HG02884 (cell line): ENCODE results near the gene OR51F2.
"Not testable (repeated sequence)": the region's sequence is repeated elsewhere in the genome, so short reads cannot be mapped to it uniquely, and the experiment has no call there.

Experiments
- ATAC-seq: cut with Tn5 transposase; IDR thresholded peaks from one replicate; pipeline ENCODE4 v1.9.1; 2021; ENCODE audit warnings: mild to moderate bottlenecking, moderate library complexity; ENCODE audit not compliant: unreplicated experiment

The OR51F2 gene

DNA sequence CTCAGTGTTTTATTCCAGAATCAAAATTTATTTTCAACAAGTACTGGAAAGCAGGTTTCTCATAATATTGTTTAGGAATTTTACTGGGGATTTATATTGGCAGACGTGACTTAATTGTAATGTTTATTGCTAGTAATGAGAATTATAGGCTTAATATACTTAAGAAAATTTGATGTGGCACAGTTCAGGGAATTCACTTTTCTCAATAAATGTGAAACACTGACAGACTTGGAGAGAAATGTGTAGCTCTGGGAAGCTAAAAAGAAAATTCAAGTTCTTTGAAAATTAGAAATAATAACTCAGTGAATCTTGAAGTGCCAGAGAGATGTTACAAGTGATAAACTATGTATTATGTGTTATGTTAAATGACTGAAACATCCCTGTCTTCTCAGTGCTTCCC, at the start of gene OR51F2:
OR51F2 (plus strand) TSS at position 301 of the 400 bp plus-strand sequence. CDS start 101 bp downstream, outside the sequence.
- no peak for ATAC-seq

DNA sequence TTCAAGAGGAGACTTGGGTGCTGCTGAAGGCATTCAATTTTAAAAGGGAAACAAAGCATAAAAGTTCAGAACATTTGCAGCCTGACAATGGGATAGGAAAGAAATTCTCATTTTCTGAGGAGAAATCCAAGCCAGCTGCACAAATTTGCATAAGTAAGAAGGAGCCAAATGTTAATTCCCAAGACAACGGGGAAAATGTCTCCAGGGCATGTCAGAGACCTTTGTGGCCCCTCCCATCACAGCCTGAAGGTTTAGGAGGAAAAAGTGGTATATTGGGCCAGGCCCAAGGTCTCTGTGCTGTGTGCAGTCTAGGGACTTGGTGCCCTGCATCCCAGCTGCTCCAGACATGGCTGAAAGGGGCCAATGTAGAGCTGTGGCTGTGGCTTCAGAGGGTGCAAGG, 38.7 kb upstream of the OR51F2 start:
- ATAC-seq: no peak

DNA sequence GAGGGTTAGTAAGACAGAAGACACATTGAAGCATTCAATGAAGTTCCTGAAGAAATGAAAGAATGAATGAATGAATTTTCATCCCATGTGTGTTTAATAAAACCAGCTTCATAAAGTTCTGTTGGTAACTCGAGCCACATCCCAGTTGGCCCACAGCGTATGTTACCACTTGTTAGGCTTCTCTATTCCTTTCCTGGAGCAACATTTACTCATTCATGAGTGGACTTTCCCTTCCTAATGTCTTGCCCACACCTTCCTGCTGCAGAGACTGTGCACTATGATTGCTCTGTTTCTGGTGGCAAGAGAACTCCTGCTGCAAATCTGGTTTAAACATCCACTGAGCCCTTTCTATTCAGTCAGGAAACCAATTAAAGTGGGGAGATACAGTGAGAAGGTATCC, 23.9 kb upstream of the OR51F2 start:
- no peak for ATAC-seq

- ATAC-seq: no peak
Observed at GRCh38 chr11:4798427-4799183, 22.5 kb upstream of the OR51F2 start.

DNA sequence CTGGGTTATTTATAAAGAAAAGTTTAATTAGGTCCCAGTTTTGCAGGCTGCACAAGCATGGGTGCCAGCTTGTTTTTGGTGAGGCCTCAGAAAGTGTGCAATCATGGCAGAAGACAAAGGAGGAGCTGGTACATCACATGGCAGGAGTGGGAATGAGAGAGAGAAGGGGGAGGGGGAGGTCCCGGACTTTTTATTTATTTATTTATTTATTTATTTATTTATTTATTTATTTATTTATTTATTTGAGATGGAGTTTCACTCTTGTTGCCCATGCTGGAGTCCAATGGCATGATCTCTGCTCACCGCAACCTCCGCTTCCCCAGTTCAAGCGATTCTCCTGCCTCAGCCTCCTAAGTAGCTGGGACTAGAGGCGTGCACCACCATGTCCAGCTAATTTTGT, 19.8 kb upstream of the OR51F2 start:
- ATAC-seq: not testable (repeated sequence)

GRCh38 chr11:4804280-4804679, 16.8 kb upstream of the OR51F2 start, which contains the start of gene OR52R1:
Gene OR52R1, minus strand, starts transcription at chr11:4804380. Its CDS starts 0 bp downstream, at chr11:4804380.
- no peak for ATAC-seq

GRCh38 chr11:4808476-4808875, 12.6 kb upstream of the OR51F2 start:
- ATAC-seq: no peak

- no peak for ATAC-seq
Observed at GRCh38 chr11:4809246-4809645, 11.9 kb upstream of the OR51F2 start.

GRCh38 chr11:4825132-4825531, 4.0 kb downstream of the OR51F2 start:
- no peak for ATAC-seq

DNA sequence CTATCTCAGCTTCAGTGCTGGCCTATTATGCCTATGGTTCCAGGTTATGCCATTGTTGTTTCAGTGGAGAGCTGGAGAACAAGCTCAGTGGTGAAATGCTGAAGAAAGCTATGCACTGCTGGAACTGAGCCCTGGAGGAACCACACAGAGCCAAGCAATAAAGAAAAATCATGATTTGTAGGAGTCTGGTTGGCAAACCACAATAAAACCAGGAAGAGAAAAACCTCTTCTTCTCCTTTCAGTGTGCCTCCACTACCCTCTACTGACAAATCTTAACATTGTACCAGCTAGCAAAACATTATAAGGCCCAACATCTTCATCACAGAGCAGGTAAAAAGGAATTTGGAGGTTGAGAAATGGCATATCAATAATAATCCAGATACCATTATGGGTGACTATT, 5.3 kb downstream of the OR51F2 start:
- ATAC-seq: no peak

GRCh38 chr11:4830346-4830745, 9.2 kb downstream of the OR51F2 start:
- no peak for ATAC-seq

GRCh38 chr11:4830909-4831308, 9.8 kb downstream of the OR51F2 start:
- no peak for ATAC-seq

DNA sequence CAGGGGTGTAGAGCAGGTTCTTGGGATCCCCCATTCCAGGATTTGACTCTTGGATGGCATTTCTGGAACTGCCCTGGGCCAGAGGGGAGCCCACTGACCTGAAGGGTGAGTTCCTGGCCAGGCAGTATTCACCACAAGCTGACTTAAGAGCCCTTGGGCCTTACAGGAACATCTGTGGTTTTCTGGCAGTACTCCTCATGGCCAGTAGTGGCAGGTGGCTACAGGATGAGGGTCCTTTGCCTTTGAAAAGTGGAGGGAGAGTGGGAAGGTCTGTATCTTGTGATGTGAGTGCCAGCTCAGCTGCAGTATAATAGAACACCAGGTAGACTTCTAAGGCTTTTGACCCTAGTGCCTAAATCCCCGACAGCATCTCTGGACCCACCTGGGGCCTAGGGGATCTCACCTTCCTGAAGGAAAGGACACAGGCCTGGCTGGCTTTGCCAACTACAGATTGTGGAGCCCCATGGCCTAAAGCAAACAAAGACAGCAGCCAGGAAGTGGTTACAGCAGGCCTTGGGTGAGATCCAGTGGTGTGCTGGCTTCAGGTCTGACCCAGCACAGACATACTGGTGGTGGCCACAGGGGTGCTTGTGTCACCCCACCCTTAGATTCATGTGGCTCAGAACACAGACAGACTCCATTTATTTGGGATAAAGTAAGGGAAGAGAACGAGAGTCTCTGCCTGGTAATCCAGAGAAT, 18.9 kb downstream of the OR51F2 start:
- ATAC-seq: no peak

- no peak for ATAC-seq
Observed at GRCh38 chr11:4848908-4849532, 27.9 kb downstream of the OR51F2 start, which contains the start of gene OR51S1. Gene OR51S1, minus strand, starts transcription at chr11:4849208. Its CDS starts 0 bp downstream, at chr11:4849208.

- no peak for ATAC-seq
Observed at GRCh38 chr11:4851033-4851432, 29.9 kb downstream of the OR51F2 start.

DNA sequence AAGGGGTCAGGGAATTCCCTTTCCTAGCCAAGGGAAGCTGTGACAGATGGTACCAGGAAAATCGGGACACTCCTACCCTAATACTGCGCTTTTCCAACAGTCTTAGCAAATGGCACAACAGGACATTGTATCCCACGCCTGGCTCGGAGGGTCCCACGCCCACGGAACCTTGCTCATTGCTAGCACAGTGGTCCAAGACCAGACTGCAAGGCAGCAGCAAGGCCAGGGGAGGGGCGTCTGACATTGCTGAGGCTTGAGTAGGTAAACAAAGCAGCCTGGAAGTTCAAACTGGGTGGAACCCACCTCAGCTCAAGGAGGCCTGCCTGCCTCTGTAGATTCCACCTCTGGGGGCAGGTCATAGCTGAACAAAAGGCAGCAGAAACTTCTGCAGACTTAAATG, 33.2 kb downstream of the OR51F2 start:
- not testable (repeated sequence) for ATAC-seq

GRCh38 chr11:4862447-4863236, 41.5 kb downstream of the OR51F2 start:
- ATAC-seq: no peak

DNA sequence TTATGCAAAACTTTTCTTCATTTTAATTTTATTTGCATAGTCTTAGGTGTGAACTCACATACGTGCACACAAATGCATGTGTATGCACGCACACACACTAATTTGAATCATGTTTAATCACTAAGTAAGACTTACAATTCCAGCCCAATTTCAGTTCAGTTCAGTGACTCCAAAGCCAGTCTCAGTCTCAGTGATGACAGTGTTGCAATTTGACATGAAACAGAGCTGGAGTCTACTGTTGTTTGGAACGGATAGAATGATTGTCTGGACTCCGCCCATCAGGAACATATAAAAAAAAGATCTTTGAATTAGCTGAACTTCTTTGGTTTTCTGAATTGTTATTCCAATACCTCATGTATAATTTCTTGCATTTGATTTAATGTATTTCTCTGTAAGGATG, 42.8 kb downstream of the OR51F2 start:
- no peak for ATAC-seq

DNA sequence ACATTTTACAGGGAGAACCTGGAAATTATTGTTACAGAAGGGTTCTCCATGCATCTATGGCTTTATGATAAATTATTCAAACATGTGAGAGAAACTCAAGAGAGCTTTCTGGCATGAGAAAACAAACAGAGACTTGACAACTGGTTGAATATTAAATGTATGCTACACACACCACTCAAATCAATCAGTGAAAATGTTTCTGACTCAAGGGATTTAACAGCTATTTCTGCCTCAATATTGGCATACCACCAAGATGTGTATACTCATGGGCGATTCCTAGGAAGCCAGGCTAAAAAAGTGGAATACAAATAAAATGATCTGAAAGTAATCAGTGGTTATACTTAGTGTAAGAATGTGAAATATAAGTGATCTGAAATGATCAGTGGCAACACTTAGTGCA, 44.7 kb downstream of the OR51F2 start:
- no peak for ATAC-seq
